Coronary artery (tissue), 2 donors: ENCODE results near the gene CRADD.

Experiments used
- DNase-seq: peaks from one replicate; pipeline ENCODE4 v3.0.0-alpha.2; 2017; ENCODE audit warnings: low spot score
- H3K27ac ChIP-seq, 2 donors: fragments of 200-600 bp; sonication (generic); one replicate each; pipeline ENCODE4 v1.5.1; 2016 to 2019
- H3K4me3 ChIP-seq: fragments of 200-600 bp; sonication (generic); 2 replicates; pipeline ENCODE4 v1.5.1; 2016; ENCODE audit warnings: mild to moderate bottlenecking, moderate library complexity
- CTCF ChIP-seq: fragments of 200-600 bp; sonication (generic); IDR thresholded peaks from one replicate; pipeline ENCODE4 v1.5.1; 2019; ENCODE audit warnings: antibody characterized with exemption

The CRADD gene

GRCh38 chr12:93642751-93643150 is 34.4 kb upstream of the CRADD start:
- no peak for TF ChIP-seq CTCF
- Histone ChIP-seq H3K27ac (no peak overlapping the region), H3K4me3 (no peak overlapping the region)
- DNase-seq, result no peak

- TF ChIP-seq CTCF, result no peak
- H3K4me3 ChIP-seq, result no peak overlapping the region
- DNase-seq, result no peak
- no peak overlapping the region for H3K27ac ChIP-seq
Measured at GRCh38 chr12:93645702-93646101, 31.5 kb upstream of the CRADD start.

GRCh38 chr12:93650626-93651025 is 26.5 kb upstream of the CRADD start:
- H3K4me3 ChIP-seq, result no peak overlapping the region
- TF ChIP-seq CTCF, result no peak
- no peak for DNase-seq
- no peak overlapping the region for H3K27ac ChIP-seq

GRCh38 chr12:93653079-93653478 is 24.1 kb upstream of the CRADD start:
- no peak for DNase-seq
- Histone ChIP-seq H3K4me3 (no peak overlapping the region), H3K27ac (no peak overlapping the region)
- no peak for TF ChIP-seq CTCF

- no peak overlapping the region for H3K27ac ChIP-seq
- no peak for TF ChIP-seq CTCF
- H3K4me3 ChIP-seq, result no peak overlapping the region
- DNase-seq, result no peak
Measured at GRCh38 chr12:93653712-93654111, 23.5 kb upstream of the CRADD start.

GRCh38 chr12:93654421-93654820 is 22.8 kb upstream of the CRADD start:
- DNase-seq, result no peak
- TF ChIP-seq CTCF, result no peak
- Histone ChIP-seq H3K4me3 (no peak overlapping the region), H3K27ac (no peak overlapping the region)

- DNase-seq, result no peak
- TF ChIP-seq CTCF, result no peak
- H3K27ac ChIP-seq, result no peak overlapping the region
- H3K4me3 ChIP-seq, result no peak overlapping the region
Measured at GRCh38 chr12:93657071-93657470, 20.1 kb upstream of the CRADD start.
